ENCODE results near the gene PTPN11.
"Not testable (repeated sequence)": the region's sequence is repeated elsewhere in the genome, so short reads cannot be mapped to it uniquely, and the experiment has no call there.

The PTPN11 gene

GRCh38 chr12:112418608-112419296 lies at the start of gene PTPN11:
PTPN11 (plus strand) TSS chr12:112418947; CDS start chr12:112419112, 165 bp downstream.
- peak; percentile 86 to 91 for DNase-seq (ENCODE audit: low read depth in 1 of 2, low spot score in 1 of 2)

DNA sequence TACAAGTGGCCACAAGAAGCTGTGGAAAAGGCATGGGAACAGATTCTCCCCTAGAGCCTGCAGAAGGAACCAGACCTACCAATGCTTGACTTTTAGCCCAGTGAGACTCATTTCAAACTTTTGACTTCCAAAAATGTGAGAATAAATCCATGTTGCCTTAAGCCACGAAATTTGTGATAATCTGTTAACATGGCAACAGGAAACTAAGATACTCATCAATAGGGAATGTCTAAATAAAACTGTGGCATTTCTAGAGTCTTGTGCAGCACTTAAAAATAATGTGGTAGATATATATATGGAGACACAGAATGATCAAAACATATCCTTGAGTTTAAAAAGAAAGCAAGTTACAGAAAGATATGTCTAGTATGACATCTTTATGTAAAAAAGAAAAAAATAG lies 48.5 kb upstream of the PTPN11 start:
- DNase-seq (ENCODE audit: low read depth in 1 of 2, low spot score in 1 of 2), result no peak

GRCh38 chr12:112370868-112371510 lies 47.8 kb upstream of the PTPN11 start:
- DNase-seq (ENCODE audit: low read depth in 1 of 2, low spot score in 1 of 2), result no peak

DNA sequence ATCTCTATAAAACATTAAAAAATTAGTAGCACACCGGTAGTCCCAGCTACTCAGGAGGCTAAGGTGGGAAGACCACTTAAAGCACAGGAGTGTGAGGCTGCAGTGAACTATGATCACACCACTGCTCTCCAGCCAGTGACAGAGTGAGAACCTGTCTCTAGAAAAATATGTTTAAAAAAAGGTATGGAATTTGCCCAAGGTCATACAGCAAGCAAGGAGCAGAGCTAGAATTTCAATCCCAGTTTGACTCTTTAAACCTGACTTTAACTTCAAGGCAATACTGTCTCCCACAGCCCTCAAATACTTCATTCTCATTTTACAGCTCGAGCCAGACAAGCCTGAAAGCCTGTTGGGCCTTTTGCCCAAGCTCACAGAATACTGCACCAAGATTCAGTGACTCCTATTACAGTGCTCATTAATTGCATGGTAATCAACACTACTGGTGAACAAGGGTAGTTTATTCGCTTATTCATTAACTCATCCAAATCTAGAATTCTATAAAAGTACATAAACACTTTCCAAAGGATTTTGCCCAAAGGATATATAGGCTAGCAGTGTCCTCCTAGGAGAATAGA lies 44.5 kb upstream of the PTPN11 start:
- no peak for DNase-seq (ENCODE audit: low read depth in 1 of 2, low spot score in 1 of 2)

GRCh38 chr12:112375105-112375504 lies 43.6 kb upstream of the PTPN11 start:
- DNase-seq (ENCODE audit: low read depth in 1 of 2, low spot score in 1 of 2), result no peak

DNA sequence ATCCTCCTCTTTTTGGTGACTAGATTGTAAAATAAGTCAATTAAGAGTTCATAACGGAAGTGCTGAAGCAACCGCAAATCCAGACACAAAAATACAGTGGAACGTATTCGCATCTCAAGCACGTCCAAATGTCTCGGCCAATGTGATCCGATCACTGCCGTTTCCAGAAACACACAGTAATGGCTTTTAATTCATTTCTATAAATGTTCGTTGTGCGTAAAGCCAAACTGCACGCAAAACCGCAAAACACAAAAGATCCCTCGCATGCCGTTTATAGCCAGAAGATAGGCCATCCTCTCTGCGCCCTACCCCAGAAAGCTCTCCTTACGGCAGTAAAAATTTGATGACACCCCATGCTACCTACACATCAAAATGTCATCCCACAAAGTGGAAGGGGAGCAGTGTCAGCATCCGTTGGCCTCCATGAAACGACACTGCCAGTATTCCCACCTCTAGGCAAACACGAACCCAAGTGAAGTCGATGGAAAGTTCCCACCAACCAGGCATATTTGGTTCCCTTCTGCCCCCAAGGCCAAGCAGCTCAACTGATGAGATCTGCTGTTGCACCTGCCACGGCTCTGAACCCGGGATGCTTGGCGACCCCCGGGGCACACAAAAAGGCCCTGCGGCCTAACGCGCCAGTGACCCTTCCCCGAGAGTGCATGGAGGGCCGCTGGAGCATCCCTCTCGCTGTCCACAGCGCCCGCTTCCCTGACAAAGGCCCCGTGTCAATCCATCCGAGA lies 37.9 kb upstream of the PTPN11 start:
- no peak for DNase-seq (ENCODE audit: low read depth in 1 of 2, low spot score in 1 of 2)

DNA sequence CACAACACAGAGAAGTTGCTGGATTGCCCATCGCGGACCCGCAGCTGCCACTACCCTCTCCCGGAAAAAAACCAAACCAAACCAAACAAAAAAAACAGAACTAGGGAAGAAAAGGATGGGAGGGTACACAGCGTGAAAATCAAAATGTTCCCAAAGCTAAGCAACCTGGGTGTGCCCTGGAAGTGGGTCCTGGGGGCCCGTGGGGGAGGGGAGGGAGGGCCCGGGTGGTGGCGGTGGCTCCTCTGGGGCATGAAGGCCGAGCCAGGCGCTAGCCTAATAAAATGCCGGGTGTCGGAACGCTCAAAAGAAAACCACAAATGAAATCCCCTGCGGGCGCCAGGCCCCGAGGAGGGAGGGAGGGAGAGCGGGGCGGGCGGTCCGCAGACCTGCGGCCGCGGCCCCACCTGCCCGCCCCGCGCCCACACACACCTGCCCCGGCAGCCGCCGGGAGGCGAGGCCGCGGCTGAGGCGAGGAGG lies 37.3 kb upstream of the PTPN11 start:
- DNase-seq (ENCODE audit: low read depth in 1 of 2, low spot score in 1 of 2), result no peak

- peak; percentile 81 to 87 for DNase-seq (ENCODE audit: low read depth in 1 of 2, low spot score in 1 of 2)
Observed at GRCh38 chr12:112381883-112382796, 36.6 kb upstream of the PTPN11 start, which contains the start of gene HECTD4. HECTD4 (minus strand) TSS chr12:112382431; CDS start chr12:112382128, 303 bp downstream.

- no peak for DNase-seq (ENCODE audit: low read depth in 1 of 2, low spot score in 1 of 2)
Observed at GRCh38 chr12:112382866-112383265, 35.9 kb upstream of the PTPN11 start.

- DNase-seq (ENCODE audit: low read depth in 1 of 2, low spot score in 1 of 2), result no peak
Observed at GRCh38 chr12:112386726-112387125, 32.0 kb upstream of the PTPN11 start.

- DNase-seq (ENCODE audit: low read depth in 1 of 2, low spot score in 1 of 2), result no peak
Observed at GRCh38 chr12:112389228-112389627, 29.5 kb upstream of the PTPN11 start.

DNA sequence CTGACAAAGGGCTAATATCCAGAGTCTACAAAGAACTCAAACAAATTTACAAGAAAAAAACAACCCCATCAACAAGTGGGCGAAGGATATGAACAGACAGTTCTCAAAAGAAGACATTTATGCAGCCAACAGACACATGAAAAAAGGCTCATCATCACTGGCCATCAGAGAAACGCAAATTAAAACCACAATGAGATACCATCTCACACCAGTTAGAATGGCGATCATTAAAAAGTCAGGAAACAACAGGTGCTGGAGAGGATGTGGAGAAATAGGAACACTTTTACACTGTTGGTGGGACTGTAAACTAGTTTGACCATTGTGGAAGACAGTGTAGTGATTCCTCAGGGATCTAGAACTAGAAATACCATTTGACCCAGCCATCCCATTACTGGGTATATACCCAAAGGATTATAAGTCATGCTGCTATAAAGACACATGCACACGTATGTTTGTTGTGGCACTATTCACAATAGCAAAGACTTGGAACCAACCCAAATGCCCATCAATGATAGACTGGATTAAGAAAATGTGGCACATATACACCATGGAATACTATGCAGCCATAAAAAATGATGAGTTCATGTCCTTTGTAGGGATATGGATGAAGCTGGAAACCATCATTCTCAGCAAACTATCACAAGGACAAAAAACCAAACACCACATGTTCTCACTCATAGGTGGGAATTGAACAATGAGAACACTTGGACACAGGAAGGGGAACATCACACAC lies 28.7 kb upstream of the PTPN11 start:
- not testable (repeated sequence) for DNase-seq (ENCODE audit: low read depth in 1 of 2, low spot score in 1 of 2)

- no peak for DNase-seq (ENCODE audit: low read depth in 1 of 2, low spot score in 1 of 2)
Observed at GRCh38 chr12:112393328-112393727, 25.4 kb upstream of the PTPN11 start.

GRCh38 chr12:112401054-112401453 lies 17.7 kb upstream of the PTPN11 start:
- no peak for DNase-seq (ENCODE audit: low read depth in 1 of 2, low spot score in 1 of 2)

DNA sequence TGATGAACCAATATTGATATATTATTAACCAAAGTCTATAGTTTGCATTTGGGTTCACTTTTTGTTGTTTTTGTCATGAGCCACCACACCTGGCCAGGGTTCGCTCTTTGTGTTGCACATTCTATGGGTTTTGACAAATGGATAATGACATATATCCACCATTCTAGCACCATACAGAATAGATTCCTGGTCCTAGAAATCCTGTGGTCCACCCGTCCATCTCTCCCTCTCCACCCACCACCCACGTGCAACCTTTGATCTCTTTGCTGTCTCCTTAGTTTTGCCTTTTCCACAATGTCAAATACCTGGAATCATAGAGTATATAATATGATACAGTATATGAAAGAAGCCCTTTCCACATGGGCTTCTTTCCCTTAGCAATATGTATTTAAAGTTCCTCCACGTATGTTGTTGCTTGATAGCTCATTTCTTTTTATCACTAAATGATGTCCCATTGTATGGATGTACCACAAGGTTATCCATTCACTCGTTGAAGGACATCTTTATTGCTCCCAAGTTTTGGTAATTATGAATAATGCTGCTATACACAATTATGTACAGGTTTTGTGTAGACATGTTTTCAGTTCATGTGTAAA lies 16.7 kb upstream of the PTPN11 start:
- DNase-seq (ENCODE audit: low read depth in 1 of 2, low spot score in 1 of 2), result no peak

GRCh38 chr12:112406519-112407488 lies 11.9 kb upstream of the PTPN11 start:
- no peak for DNase-seq (ENCODE audit: low read depth in 1 of 2, low spot score in 1 of 2)

GRCh38 chr12:112407683-112408082 lies 11.1 kb upstream of the PTPN11 start:
- DNase-seq (ENCODE audit: low read depth in 1 of 2, low spot score in 1 of 2), result not testable (repeated sequence)

- DNase-seq (ENCODE audit: low read depth in 1 of 2, low spot score in 1 of 2), result no peak
Observed at GRCh38 chr12:112408621-112409020, 10.1 kb upstream of the PTPN11 start.

Measured in activated CD4-positive, alpha-beta T cell treated with anti-CD3 and anti-CD28 coated beads, Interleukin-2, amount 50 U/mL, for 24 hours (primary cell).